Placental epithelial cell (primary cell): ENCODE data around the gene PAPLN. TPM values are rescaled to one million over a fixed set of nuclear protein-coding genes. Genes with fewer than 3 reads are reported as not detected.

Source experiments
- small RNA-seq: library from RNA; depleted of rRNA; stranded (forward); fragments of <200 nt; gene quantifications from one replicate; pipeline ENCODE3, GENCODE V24; 2012
- total RNA-seq: library from RNA; depleted of rRNA; stranded (reverse); fragments of >200 nt; gene quantifications from 2 replicates; pipeline ENCODE4 v1.2.3, GENCODE V29; 2012

Gene PAPLN
- total RNA-seq = 4.4 and 6.7 TPM in 2 replicates

GRCh38 chr14:73237219-73237785 lies at the start of gene PAPLN:
Gene PAPLN (plus strand): TSS chr14:73237506. CDS start chr14:73239779, 2,273 bp downstream.

Small RNAs within 50 kb of the gene (small RNA-seq; reads per million reads assigned to genes)
- gene AC004858.1 (not detected), gene RNU6-419P (not detected)

Other genes with a start within 250 kb of the PAPLN start
- 25.8 and 34.9 TPM in 2 replicates for gene ZFYVE1, start 210.4 kb upstream of the PAPLN start, total RNA-seq
- gene RBM25, start 179.0 kb upstream of the PAPLN start, total RNA-seq = 33.3 and 37.7 TPM in 2 replicates
- 35.3 and 43.3 TPM in 2 replicates for gene PSEN1, start 101.0 kb upstream of the PAPLN start, total RNA-seq
- gene NUMB, start 221.0 kb downstream of the PAPLN start, total RNA-seq = 21.6 and 26.1 TPM in 2 replicates